GM21529 (cell line): ENCODE measurements around the gene P2RY6.
"Not testable (repeated sequence)": the region's sequence is repeated elsewhere in the genome, so short reads cannot be mapped to it uniquely, and the experiment has no call there.

Experiments used
- ATAC-seq: cut with Tn5 transposase; IDR thresholded peaks from one replicate; pipeline ENCODE4 v1.9.1; 2021; ENCODE audit not compliant: unreplicated experiment

P2RY6 gene

DNA sequence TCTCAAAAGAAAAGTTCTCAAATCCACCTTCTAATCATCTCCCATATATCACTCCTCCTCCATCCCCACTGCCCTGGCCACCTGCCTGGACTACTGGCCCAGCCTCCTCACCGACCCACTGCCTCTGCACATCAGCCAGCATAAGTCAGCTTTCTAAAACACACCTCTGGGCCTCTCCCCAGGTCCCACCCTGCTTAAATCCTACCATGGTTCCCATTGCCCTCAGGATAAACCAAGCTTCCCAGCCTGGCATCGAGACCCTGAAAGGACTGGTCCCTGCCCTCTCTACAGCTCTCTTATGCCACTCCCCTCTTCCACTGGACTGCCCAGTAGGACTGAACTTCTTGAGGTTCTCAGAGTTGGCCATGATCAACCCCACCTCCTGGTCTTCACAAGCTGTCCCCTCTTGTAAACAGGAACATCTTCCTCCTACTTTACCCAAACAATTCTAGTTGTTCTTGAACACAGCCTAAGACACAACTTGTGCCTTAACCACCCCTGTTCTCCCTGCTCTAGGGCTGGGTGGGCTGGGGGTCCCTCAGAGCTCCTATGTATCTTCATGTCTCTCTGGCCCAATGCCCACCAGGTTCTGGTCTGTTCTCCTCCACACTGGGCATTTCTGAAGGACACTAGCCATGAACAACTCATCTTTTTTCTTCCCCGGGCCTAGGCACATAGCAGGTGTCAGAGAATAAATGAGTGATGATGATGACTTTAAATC, 12.6 kb upstream of the P2RY6 start:
- ATAC-seq: no peak

DNA sequence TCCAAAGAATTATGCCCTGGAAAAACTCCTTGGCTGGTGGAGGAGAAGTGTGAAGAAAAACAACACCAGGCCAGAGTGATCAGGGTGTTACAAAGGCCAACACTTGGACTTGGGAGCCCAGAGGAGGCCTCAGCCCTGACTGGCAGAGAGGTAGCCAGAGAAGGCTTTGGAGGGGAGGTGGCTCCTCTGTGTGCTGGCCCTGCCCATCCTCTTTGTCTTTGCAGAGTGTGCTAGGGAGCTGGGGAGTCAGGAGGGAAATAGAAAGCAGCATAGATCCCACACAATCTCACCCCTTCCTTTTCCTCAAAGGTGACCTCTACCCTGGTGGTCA, 12.0 kb upstream of the P2RY6 start:
- no peak for ATAC-seq

DNA sequence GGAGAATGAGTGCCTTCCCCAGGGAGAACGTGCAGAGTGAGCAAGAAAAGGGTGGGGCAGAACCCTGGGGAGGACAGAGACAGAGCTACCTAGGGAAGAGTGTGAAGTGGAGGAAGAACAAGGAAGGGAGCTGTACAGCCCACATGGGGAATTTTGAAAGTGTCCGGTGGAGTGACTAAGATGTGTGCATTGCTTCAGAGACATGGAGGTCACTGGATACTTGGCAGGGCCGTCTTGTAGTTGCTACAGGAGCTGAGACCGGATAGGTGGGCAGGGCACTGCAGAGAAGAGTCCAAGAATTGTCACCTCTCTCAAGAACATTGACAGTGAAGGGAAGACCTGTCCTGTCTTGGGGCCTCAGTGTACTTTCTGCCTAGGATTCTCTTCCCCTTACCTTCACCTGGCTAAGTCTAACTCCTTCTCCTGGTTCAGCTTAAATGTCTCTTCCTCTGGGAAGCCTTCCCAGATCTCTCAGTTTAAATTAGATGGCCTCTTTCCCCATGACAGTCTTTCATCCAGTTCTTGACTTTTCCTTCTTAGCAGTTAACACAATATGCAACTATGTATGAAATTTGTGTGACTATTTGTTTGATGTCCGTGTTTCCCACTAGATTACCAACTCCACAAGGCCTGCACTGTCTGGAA, 9.2 kb upstream of the P2RY6 start:
- ATAC-seq: no peak

DNA sequence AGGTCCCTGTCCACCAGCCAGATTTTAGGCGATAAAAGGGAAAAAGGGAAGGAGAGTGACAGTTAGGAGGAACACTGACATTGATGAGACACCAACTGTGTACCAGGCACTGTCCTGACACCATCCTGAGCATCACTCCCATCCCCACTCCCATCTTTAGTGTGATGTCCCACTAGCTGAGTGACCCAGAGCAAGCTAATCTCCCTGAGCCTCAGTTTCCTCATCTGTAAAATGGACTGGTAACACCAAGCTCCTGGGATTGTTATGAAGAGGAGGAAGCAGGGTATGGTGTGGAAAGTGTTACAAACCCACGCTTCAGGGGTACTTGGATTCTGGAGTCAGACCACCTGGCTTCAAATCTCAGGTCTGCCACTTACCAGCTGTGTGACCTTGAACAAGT, 8.5 kb upstream of the P2RY6 start:
- ATAC-seq: no peak

DNA sequence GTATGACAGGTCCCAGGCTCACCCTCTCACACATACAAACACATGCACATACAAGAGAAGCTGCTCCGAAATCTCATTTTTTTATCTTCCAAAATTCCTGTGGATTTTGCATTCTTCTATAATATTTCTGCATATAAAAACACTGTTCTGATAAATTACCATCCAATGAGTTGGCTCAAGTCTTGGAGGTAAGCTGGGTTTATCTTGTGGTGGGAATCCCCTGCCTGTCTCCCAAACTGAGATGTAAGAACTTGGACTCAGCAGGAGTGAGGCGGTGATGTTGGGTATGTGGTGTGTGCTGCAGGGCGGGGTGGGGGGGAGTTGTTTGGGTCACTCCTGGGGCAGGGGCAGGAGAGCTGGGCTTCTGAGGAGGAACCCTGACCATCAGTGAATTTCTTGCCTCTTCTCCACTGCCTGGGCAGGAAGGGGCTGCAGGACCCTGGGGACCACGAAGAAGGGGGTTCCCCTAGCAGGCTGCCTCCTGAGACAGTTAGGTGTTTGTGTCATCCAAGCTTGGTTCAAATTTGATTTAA, 6.8 kb upstream of the P2RY6 start:
- ATAC-seq: no peak

DNA sequence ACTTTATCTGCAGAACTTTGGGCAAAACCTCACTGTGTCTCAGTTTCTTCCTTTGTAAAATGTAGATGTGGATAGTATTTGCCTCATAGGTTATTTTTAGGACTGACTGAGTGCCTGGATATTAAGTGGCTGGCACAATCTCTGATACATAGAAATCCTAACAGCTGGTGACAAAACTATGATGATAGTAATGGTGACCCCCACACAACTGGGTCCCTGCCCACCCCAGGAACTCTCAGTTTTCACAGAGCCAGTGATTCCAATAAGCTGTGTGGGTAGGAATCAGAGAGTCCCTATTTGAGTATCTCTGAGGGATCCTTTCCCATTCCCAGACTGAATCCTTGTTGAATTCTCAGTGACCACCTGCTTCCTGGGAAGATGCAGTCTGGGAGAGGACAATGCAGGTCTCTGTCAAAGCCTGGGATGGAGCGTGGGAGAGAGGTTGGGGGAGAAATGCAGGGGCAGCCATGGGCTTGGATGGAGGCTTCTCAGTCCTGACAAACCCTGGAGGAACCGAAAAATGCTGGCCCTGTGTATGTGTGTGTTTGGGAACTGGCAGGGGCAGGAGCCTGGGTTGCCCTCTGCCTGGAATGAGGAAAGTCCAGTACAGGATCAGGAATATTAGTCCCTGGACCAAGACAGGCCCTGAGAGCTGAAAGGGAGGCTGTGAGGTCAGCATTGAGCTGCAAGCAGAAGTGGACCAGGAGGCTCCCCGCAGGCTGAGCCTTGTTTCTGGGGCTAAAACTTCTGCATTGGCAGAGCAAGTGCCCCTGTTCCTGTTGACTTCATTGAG, 6.1 kb upstream of the P2RY6 start:
- ATAC-seq: no peak

DNA sequence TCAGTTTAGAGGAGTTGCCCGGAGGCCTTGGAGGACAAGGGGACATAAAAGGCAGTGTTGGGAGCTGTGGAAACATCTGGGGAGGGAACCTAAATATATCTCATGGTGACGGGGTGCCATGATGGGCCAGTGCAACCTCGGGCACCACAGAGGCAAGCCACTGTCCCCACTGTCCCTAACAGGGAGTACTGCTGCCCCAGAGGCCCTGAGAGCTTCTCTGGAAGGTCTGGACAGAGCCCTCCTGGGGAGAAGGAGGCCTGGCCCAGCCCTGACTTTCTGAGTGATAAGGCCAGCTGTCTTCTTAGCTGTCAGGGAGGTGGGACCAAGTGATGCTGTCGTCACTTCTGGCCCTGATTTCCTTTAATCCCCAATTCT, 5.5 kb upstream of the P2RY6 start:
- ATAC-seq: no peak

DNA sequence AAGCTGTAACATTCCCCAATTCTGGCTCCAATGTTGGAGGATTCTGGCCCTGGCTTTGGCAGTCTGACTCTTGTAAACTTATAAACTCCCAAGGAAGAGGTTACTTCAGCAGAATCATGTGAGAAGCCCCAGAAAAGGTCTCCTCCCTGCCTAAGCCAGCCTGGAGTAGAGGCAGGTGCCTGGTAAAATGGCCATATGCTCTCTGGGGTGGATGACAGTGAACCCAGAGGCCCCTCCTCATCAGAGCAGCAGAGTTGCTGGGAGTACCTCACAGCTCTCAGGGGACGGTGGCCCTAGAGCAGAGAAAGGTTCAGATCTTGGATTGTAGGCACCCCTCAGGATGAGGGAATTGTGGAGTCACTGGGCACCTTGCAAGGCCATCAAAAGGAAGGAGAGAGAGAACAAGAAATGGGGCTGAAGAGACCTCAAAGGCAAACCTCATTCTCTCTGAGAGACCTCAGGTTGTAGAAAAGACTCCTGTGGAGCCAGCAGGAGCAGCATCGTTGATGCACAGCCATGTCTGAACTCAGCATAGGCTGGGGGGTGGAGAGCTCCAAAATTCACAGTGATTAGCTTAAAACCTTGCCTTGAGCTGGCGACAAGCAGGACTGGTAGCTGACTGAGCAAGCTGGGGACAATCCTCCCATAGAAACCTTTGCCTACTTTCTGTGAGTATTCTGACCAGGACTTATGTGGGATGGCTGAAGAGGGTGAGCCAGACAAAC, 4.9 kb upstream of the P2RY6 start:
- no peak for ATAC-seq

DNA sequence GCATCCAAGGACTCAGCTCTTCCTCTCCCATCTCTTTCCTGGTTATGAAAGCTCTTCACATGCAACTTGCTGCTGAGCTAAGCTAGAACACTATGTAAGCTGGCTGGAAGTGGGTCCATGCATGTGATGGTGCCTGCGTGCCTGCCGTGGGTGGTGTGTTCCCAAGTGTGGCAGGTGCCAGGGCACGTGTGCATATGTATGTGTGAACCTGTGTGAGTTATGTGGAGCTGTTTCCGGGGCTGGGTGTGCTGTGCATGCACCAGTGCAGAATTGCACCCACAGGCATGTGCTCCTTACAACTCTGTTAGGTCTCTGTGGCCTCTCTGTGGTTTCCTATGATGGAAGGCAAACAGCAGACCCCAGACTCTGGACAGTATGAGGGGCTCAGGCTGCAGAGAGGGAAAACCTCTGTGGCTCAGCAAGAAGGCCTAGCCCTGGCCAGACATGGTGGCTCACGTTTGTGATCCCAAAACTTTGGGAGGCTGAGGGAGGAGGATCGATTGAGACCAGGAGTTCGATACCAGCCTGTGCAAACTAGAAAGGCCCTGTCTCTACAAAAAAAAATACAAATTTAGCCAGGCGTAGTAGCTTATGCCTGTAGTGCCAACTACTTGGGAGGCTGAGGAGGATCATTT, 4.1 kb upstream of the P2RY6 start:
- ATAC-seq: no peak

DNA sequence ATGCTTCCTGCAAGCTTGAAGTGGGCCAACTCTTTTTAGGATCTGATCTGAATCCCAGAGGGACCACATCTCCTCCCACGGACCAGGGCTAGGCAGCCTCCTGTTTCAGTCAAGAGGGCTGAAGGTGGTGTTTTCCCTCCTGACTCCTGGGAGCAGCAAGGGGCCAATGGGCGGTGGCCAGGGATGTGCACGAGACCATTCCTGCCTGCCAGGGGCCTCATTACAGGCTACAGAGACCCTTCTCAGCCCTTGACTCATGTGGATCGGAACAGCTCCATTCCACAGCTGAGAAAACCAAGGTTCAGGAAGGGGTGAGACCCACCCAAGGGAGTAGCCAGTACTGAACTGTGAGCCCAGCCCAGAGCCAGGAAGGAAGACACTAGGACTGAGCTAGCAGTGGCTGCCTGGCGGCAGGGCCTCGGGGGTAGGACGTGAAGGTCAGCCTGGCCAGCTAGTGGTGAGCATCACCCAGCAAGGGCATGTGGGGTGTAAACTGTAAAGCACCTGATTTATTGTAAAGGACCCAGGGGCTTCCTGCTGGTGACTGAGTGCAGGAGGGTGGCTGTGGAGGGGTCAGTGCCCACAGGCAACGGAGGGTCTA, 3.4 kb upstream of the P2RY6 start:
- no peak for ATAC-seq

DNA sequence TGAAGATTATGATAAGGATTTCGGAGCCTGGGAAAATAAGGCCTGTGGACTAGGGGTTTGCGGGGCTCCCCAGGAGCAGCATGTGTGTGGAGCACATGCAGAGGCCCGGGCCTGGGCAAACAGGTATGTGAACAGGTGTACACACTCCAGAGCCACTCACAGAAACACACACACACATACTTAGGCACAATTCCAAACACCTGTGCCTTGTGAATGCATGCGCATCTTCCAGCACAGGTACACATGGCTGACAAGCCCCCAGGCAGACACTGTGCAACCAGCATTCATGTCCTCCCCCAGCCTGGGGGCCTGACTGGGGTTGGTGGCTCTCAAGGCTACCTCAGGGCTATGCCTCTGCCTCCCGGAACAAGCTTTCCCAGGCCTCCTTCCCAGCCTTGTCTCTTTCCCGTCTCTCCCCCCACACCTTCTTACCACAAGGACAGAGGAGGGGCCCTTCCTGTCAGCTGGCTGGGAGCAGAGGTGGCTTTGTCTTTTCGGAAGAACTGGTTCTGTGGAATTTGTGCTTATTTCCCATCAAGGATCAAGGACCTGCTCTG, 2.6 kb upstream of the P2RY6 start:
- ATAC-seq: no peak

DNA sequence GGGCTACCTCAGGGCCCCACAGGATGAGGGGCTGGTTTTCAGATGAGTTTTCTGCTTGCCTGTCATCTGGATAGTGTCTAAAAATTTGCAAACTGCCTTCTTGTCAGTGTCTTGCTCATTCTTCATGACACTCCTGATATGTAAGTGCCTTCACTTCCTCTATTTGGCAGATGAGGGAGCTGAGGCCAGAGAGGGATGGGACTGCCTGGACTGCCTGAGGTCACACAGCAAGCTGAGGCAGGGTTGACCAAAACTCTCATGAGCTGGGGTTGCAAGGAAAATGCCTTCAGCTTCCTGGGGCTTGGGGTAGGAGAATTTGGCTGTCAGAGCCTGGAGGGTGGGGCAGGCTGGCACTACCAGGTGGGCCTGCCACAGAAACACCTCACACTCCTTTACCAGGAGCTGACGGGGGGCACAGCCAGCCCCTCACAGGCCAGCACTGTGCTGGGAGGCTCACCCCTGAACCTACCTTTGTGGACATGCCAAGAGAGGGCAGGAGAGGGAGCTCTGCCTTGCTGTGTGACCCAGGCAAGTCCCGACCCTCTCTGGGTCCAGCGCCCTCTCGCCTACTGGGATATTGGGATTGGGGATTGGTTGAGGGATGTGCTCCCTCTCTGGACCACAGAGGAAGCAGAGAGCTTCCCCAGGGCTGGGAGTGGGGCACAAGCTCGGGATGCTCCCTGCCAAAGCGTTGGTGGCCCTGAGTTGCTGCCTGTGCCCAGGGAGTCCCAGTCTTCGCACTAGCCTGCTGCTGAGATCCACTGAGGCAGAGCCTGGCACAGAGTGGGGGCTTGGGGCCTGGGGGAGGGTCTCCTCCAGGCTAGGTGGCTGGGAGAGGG, 1.9 kb upstream of the P2RY6 start:
- ATAC-seq: no peak

DNA sequence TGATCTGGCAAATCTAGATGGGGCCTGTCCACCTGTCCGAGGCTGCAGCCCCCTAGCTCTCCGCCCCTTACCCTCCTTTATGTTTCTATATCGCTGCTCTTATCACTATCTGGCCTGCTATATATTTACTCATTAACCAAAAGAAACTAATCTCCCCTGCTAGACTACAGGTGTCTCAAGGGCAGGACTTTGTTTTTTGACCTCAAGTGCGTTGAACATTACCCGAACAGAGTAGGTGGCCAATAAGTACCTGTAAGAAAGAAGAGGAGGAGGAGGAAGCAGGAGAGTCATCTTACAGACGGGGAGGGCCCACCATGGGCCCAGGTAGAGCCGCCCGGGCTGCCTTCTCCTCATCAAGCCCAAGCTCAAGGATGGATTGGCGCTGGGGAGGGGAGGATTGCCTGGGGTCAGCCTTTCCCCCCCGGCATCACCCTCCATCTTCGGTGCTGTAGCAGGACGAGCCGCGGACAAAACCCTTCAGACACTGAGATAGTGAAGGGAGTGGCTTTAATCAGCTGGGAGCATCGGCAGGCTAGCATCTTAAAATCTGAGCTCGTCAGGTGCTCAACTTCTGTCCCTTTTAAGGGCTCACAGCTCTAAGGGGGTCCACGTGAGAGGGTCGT, 1.2 kb upstream of the P2RY6 start:
- no peak for ATAC-seq

DNA sequence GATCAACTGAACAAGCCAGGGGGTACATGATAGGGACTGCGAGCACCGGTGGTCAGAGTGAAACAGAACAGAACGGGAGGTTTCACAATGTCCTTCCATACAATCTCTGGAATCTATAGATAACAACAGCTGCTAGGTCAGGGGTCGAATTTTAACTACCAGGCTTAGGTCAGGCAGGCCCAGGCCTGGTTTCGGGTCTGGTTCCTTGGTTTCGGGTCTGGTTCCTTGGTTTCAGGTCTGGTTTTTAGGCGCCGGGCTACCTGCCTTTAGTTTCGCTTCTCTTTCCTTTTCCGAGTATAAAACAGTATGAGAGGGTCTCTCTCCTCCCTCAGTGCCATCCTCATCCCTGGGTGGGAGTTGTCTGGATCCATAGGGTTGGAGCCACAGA, 666 bp upstream of the P2RY6 start:
- not testable (repeated sequence) for ATAC-seq

DNA sequence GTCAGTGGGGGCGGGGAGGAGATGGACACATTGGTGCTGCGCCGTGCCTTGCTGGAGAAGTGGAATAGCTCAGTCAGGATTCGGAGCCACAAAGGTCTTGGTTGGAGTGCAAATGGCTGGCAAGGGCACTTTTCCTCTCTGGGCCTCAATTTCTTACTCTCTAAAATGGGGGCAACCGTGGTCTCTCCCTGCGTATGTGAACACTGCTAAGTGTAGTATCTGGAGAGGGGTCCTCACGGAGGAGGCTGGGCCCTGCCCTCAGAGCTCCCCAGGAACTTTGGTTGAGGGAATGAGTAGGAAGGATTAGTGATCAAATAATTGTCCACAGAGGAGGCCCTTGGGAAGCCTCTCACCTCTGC, 521 bp downstream of the P2RY6 start:
- ATAC-seq: no peak

DNA sequence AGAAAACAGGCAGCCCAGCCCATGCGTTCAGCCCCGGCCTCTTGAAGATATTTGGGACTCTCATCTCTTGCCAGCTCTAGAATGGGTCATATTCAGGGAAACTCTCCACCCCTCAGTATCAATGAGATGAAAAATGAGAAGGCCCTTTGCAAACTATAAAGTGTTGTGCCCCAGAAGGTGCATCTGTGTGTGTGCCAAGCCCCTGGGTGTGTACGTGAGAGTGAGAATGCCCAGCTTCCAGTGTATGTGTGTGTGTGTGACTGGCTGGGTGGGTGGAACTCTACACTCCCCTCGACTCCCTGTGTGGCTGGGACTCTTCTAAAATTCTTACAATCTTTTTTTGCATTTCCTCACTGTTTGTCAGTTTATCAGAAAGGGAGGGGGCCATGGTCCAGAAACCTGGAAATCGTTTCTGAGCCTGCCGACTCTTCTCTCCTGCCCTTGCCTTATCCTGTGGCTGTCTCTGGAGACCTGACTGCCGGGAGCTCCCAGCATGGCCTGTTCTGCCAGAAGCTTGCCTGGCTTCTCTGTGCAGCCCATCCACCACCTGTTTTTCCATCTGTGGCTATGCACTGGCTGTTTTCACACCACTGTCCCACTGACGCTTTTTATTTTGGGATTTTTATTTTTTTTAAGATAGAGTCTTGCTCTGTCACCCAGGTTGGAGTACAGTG, 1.2 kb downstream of the P2RY6 start:
- ATAC-seq: no peak

DNA sequence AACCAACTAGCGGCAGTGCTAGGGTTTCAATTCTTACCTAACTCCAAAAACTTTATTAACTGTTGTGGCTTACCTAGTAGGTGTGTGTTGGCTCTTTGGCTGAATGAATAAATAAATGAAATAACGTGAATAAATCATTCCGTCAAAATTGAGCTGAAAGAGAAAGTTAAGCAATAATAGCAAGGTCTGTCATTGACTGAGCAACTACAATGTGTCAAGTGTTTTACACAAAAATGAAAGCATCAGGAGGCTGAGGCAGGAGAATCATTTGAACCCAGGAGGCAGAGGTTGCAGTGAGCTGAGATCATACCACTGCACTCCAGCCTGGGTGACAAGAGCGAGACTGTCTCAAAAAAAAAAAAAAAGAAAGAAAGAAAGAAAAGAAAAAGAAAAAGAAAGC, 2.1 kb downstream of the P2RY6 start:
- not testable (repeated sequence) for ATAC-seq

DNA sequence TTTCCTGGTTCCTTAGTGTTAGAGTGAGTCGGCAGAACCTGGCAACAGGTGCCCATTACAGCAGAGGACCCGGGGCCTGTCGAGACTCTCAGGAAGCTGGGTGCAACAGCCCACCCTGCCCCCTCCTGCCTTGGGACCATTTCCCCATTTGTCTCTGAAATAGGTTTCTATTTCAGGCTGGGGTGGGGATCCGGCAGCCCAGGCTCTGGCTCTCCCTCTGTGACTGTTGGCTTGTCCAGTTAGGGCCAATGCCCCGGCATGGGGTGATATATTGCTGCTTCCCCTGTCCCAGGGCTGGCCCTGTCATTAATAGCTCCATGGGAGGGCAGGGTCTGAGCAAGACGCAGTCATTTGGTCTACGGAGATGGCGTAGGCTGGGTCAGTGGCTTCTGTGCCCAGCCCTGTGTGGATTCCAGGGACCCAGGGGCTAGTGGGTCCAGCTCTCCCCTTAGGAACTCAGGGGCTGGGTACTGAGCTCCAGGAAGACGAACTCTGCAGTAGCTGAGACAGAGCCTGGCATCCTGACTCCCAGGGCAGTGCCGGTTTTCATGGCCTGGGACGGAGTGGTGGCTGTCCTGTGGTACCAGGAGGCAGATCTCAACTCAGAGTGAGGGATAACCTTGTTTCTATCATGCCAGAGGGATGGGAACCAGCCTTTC, 2.7 kb downstream of the P2RY6 start:
- no peak for ATAC-seq
